ENCODE data around the gene NPRL2. TPM values are rescaled to one million over a fixed set of nuclear protein-coding genes. Genes with fewer than 3 reads are reported as not detected.

Gene NPRL2
- total and polyA plus RNA-seq, 9 of the 15 experiments (the other 6 are each of a cell fraction or from before 2014, with no cell fraction given) = 17.4 to 40.4 (median 24.4) TPM

- TF ChIP-seq DPF2 (IDR thresholded peaks at IDR 0.05) = no peak
These were observed 3.7 kb upstream of the NPRL2 start (continued) for GRCh38 chr3:50354186-50354764.

- H3K27ac ChIP-seq (ENCODE audit: extremely low read depth, low read depth, low read length) = no peak overlapping the region
- intact Hi-C loops (cut with micrococcal nuclease) = no loop called here
- H3K9me3 ChIP-seq (replicated peaks; ENCODE audit: control insufficient read depth, insufficient read depth, low read depth, low read length) = no peaks in the 10 kb centered on the region
- no peak for TF ChIP-seq PYGO2 (tag; IDR thresholded peaks at IDR 0.05)
- TF ChIP-seq POLR2G (IDR thresholded peaks at IDR 0.05; ENCODE audit: low read depth, low read length) = peak; percentile 65
- TF ChIP-seq MECOM (CRISPR knock-in tag; IDR thresholded peaks at IDR 0.05) = no peak
- no peak for TF ChIP-seq ZFPM2 (CRISPR knock-in tag; IDR thresholded peaks at IDR 0.05)
- TF ChIP-seq ZNF311 (CRISPR knock-in tag; IDR thresholded peaks at IDR 0.05) = no peak
- TF ChIP-seq ZBTB5 (IDR thresholded peaks at IDR 0.05) = no peak
- TF ChIP-seq SNIP1 (IDR thresholded peaks at IDR 0.05; ENCODE audit: low read depth) = no peak
- TF ChIP-seq RBFOX2 (IDR thresholded peaks at IDR 0.05; ENCODE audit: low read depth, low read length) = peak; percentile 46; the same call in 1 of the 2 replicates
- TF ChIP-seq CBX3 (IDR thresholded peaks at IDR 0.05; ENCODE audit: borderline replicate concordance in 1 of 2, low read length in 2 of 2) = no peak
- 0 out of 2 replicates have a peak, but pooled peaks have one; percentile 18 for TF ChIP-seq POLR2A (conservative IDR thresholded peaks at IDR 0.05)
These were observed 2.9 kb upstream of the NPRL2 start for GRCh38 chr3:50353245-50354004.

More at GRCh38 chr3:50353245-50354004, 2.9 kb upstream of the NPRL2 start:
- H3K79me2 ChIP-seq (ENCODE audit: control insufficient read depth, insufficient read depth, low read length) = peaks cover 57% of the 10 kb centered on the region
- 95% methylated on average over 9 of the region's 12 CpGs for WGBS (ENCODE audit: insufficient coverage, low coverage, missing lambda C conversion rate)
- ChIA-PET POLR2A (interaction anchor here (0.6 to 1.8 kb wide), 11 partner anchors 11 to 181 kb away, joined by 3 to 5 read pairs (median 3); no protein-coding TSS in a partner anchor), CTCF (ENCODE audit: low intra/inter-chr PET ratio) (interaction anchor here (0.6 kb wide), 1 partner anchor 162 kb away, joined by 3 read pairs; no protein-coding TSS in a partner anchor)
- no peak overlapping the region for H2AFZ ChIP-seq (ENCODE audit: low read depth, low read length)
- H3K4me3 ChIP-seq = no peak overlapping the region
- DNase-seq (ENCODE audit: extremely low read depth in 1 of 4, low spot score in 3 of 4) (no peak), FAIRE-seq (no peak), ATAC-seq (no peak)
- H3K27me3 ChIP-seq (ENCODE audit: control insufficient read depth in 2 of 2, insufficient read depth in 2 of 2, low read length in 2 of 2) = no peaks in the 10 kb centered on the region
- peaks cover 6% of the 10 kb centered on the region for H3K9me1 ChIP-seq (ENCODE audit: control insufficient read depth, insufficient read depth, low read length)
- H3K36me3 ChIP-seq (ENCODE audit: control insufficient read depth, insufficient read depth, low read length) = peaks cover 53% of the 10 kb centered on the region; the same call in 2 of the 3 replicates
- H3K4me1 ChIP-seq (replicated peaks in 1 of 2; ENCODE audit: control insufficient read depth in 2 of 2, insufficient read depth in 2 of 2, low read length in 2 of 2) = peaks cover 30 to 50% of the 10 kb centered on the region in 2 experiments; a peak in 4 of 5 replicates
- H4K20me1 ChIP-seq (replicated peaks; ENCODE audit: control insufficient read depth, insufficient read depth, low read length) = peaks cover 30% of the 10 kb centered on the region; the same call in 1 of the 2 replicates
- peak overlapping the region in 1 of 2 experiments; percentile 26; a peak in 2 of 4 replicates for H3K9ac ChIP-seq (ENCODE audit: insufficient read depth in 1 of 2, low read depth in 2 of 2, low read length in 2 of 2)
- H3K4me2 ChIP-seq (ENCODE audit: insufficient read depth, low read length) = no peak overlapping the region
- in situ Hi-C loops (cut with MboI) = no loop called here
- BruUV-seq (replicated peaks) = no TSS peak

All from K562 (cell line).